Stimulated activated CD8-positive, alpha-beta memory T cell treated with anti-CD3 and anti-CD28 coated beads, Interleukin-15, amount 100 ng/mL, for 1 hour (primary cell): ENCODE measurements around the gene SUFU.
"Not testable (repeated sequence)": the region's sequence is repeated elsewhere in the genome, so short reads cannot be mapped to it uniquely, and the experiment has no call there.

Experiments used
- DNase-seq: peaks from one replicate; pipeline ENCODE4 v3.0.0-alpha.2; 2020; ENCODE audit warnings: low read depth

The SUFU gene

GRCh38 chr10:102652170-102652916 lies 148.6 kb downstream of the SUFU start:
- no peak for DNase-seq

GRCh38 chr10:102653060-102653459 lies 149.3 kb downstream of the SUFU start:
- no peak for DNase-seq

GRCh38 chr10:102654566-102654965 lies 150.8 kb downstream of the SUFU start:
- no peak for DNase-seq

GRCh38 chr10:102654969-102655368 lies 151.2 kb downstream of the SUFU start:
- no peak for DNase-seq

- DNase-seq, result no peak
These were observed 152.3 kb downstream of the SUFU start for GRCh38 chr10:102656026-102656425.

- no peak for DNase-seq
These were observed 153.1 kb downstream of the SUFU start for GRCh38 chr10:102656791-102657371.

GRCh38 chr10:102657451-102657850 lies 153.7 kb downstream of the SUFU start:
- DNase-seq, result no peak

GRCh38 chr10:102657984-102658724 lies 154.4 kb downstream of the SUFU start:
- DNase-seq, result no peak

GRCh38 chr10:102658802-102659201 lies 155.0 kb downstream of the SUFU start:
- DNase-seq, result no peak

GRCh38 chr10:102660888-102661657 lies 157.3 kb downstream of the SUFU start:
- no peak for DNase-seq

- DNase-seq, result no peak
These were observed 157.9 kb downstream of the SUFU start for GRCh38 chr10:102661658-102662028.

GRCh38 chr10:102665904-102666509 lies 162.2 kb downstream of the SUFU start:
- DNase-seq, result no peak

- DNase-seq, result not testable (repeated sequence)
These were observed 163.6 kb downstream of the SUFU start for GRCh38 chr10:102667411-102667810.

GRCh38 chr10:102668326-102669107 lies 164.7 kb downstream of the SUFU start:
- DNase-seq, result no peak

- DNase-seq, result no peak
These were observed 165.7 kb downstream of the SUFU start for GRCh38 chr10:102669206-102670064.

- no peak for DNase-seq
These were observed 166.4 kb downstream of the SUFU start for GRCh38 chr10:102670065-102670670.

GRCh38 chr10:102670871-102671434 lies 167.2 kb downstream of the SUFU start:
- DNase-seq, result no peak

GRCh38 chr10:102673236-102673818 lies 169.6 kb downstream of the SUFU start:
- DNase-seq, result no peak
